K562 (cell line): Measurements from ENCODE around the gene MTTP. TPM values are rescaled to one million over a fixed set of nuclear protein-coding genes. Genes with fewer than 3 reads are reported as not detected.

Experiments
- ATAC-seq: fragments of 200-7000 bp; cut with Tn5 transposase; 3 replicates; pipeline ENCODE4 v1.9.1; 2020; ENCODE audit warnings: moderate library complexity
- BruUV-seq: library from RNA; stranded (reverse); fragments of 400-500 nt; replicated peaks from 2 replicates; lab custom pipeline; 2021; lab: Mats Ljungman, UMichigan
- CTCF ChIA-PET: fragments of 300-600 bp; formaldehyde crosslinking; extraction: SDS; loops from one replicate; lab custom pipeline; 2021; ENCODE audit warnings: low intra/inter-chr PET ratio; lab: Yijun Ruan, JAX
- POLR2A ChIA-PET: fragments of 300-600, 350-650 bp; sonication (Branson Sonifier 250); formaldehyde crosslinking; extraction: SDS; loops from one replicate; lab custom pipeline; 2021; ENCODE audit warnings: antibody characterized with exemption, inconsistent platforms; lab: Yijun Ruan, JAX
- DNase-seq, 4 experiments: peaks; one replicate each; pipeline versions ENCODE4 v3.0.0 to v3.0.0-alpha.2; 2011 to 2018; ENCODE audit warnings: low spot score in 3 of 4, mixed read lengths in 3 of 4; ENCODE audit errors: extremely low read depth in 1 of 4
- FAIRE-seq: peaks from 2 replicates; lab custom pipeline; 2011; peaks lifted over from hg19 to GRCh38; lab: Jason Lieb, UNC
- H2AFZ ChIP-seq: 2 replicates; pipeline ENCODE4 v1.6.0; 2011; ENCODE audit warnings: low read depth, low read length, control low read depth, inconsistent platforms
- H3K27ac ChIP-seq: fragments of 200-600 bp; 3 replicates; pipeline ENCODE4 v1.8.0; 2011; ENCODE audit warnings: low read depth, mild to moderate bottlenecking, control low read depth, inconsistent platforms, low read length, moderate library complexity, mixed read lengths; ENCODE audit errors: extremely low read depth
- H3K27me3 ChIP-seq, 2 experiments: fragments of 300-600 bp in 1 of 2; 2 replicates in 1 of 2; 3 replicates in 1 of 2; pipeline versions ENCODE4 v1.6.0 to v1.8.0; 2011; ENCODE audit warnings: inconsistent platforms in 2 of 2, low read length in 2 of 2, mild to moderate bottlenecking in 1 of 2, mixed read lengths in 1 of 2, moderate library complexity in 1 of 2; ENCODE audit not compliant: control insufficient read depth in 2 of 2, insufficient read depth in 2 of 2
- H3K36me3 ChIP-seq: fragments of 300-600 bp; 3 replicates; pipeline ENCODE4 v1.8.0; 2011; ENCODE audit warnings: mild to moderate bottlenecking, low read length, inconsistent platforms; ENCODE audit not compliant: control insufficient read depth, insufficient read depth
- H3K4me1 ChIP-seq, 2 experiments: fragments of 200-600 bp in 1 of 2; replicated peaks in 1 of 2; 2 replicates in 1 of 2; 3 replicates in 1 of 2; pipeline versions ENCODE4 v1.5.1 to v1.8.0; 2011; ENCODE audit warnings: inconsistent platforms in 2 of 2, low read length in 2 of 2, mild to moderate bottlenecking in 1 of 2, mixed read lengths in 1 of 2, moderate library complexity in 1 of 2; ENCODE audit not compliant: control insufficient read depth in 2 of 2, insufficient read depth in 2 of 2
- H3K4me2 ChIP-seq: 2 replicates; pipeline ENCODE4 v1.6.1; 2011; ENCODE audit warnings: low read length, control low read depth, inconsistent platforms, mixed read lengths; ENCODE audit not compliant: insufficient read depth
- H3K4me3 ChIP-seq: fragments of 200-600 bp; sonication (generic), shearing (Covaris generic); 2 replicates; pipeline ENCODE4 v1.5.1; 2016; ENCODE audit warnings: control low read depth, inconsistent platforms
- H3K79me2 ChIP-seq: fragments of 200-600 bp; 3 replicates; pipeline ENCODE4 v1.8.0; 2011; ENCODE audit warnings: low read length, inconsistent platforms; ENCODE audit not compliant: control insufficient read depth, insufficient read depth
- H3K9ac ChIP-seq, 2 experiments: 2 replicates each; pipeline versions ENCODE4 v1.6.0 to v1.6.1; 2011; ENCODE audit warnings: low read depth in 2 of 2, low read length in 2 of 2, control low read depth in 1 of 2, inconsistent platforms in 1 of 2, mild to moderate bottlenecking in 1 of 2, mixed read lengths in 1 of 2; ENCODE audit not compliant: insufficient read depth in 1 of 2
- H3K9me1 ChIP-seq: one replicate; pipeline ENCODE4 v1.6.0; 2011; ENCODE audit warnings: inconsistent platforms, mild to moderate bottlenecking, low read length, moderate library complexity; ENCODE audit not compliant: control insufficient read depth, insufficient read depth
- H3K9me3 ChIP-seq: replicated peaks from 2 replicates; pipeline ENCODE4 v1.5.1; 2011; ENCODE audit warnings: low read depth, low read length, inconsistent platforms; ENCODE audit not compliant: control insufficient read depth, insufficient read depth
- H4K20me1 ChIP-seq: replicated peaks from 2 replicates; pipeline ENCODE4 v1.6.1; 2011; ENCODE audit warnings: low read length, inconsistent platforms, mixed read lengths; ENCODE audit not compliant: control insufficient read depth, insufficient read depth
- CEBPZ ChIP-seq: fragments of 150-350 bp; IDR thresholded peaks from 2 replicates; pipeline ENCODE4 v1.6.1; 2014; ENCODE audit warnings: low read depth, mild to moderate bottlenecking, low read length, borderline replicate concordance
- CXXC5 ChIP-seq: fragments of 250-450 bp; sonication (Bioruptor Pico); IDR thresholded peaks from 2 replicates; pipeline ENCODE4 v1.8.0; 2022; ENCODE audit warnings: inconsistent platforms, mild to moderate bottlenecking, moderate library complexity
- JUNB ChIP-seq: fragments of 450-650 bp; formaldehyde crosslinking; conservative IDR thresholded peaks from 2 replicates; pipeline ENCODE4 v1.4.0; 2020; ENCODE audit warnings: mild to moderate bottlenecking
- LCOR ChIP-seq: sonication (generic); formaldehyde crosslinking; IDR thresholded peaks from 2 replicates; pipeline ENCODE4 v1.8.0; 2022; ENCODE audit warnings: mild to moderate bottlenecking, missing genetic modification reagents
- NCOA2 ChIP-seq, 2 experiments: fragments of 450-650 bp; IDR thresholded peaks; 2 replicates each; pipeline ENCODE4 v1.6.1; 2018; ENCODE audit warnings: mild to moderate bottlenecking in 2 of 2, moderate library complexity in 1 of 2; ENCODE audit not compliant: partially characterized antibody in 2 of 2
- NFRKB ChIP-seq: fragments of 450-650 bp; IDR thresholded peaks from 2 replicates; pipeline ENCODE4 v1.6.1; 2016; ENCODE audit warnings: low read depth
- PHF20 ChIP-seq: fragments of 450-650 bp; IDR thresholded peaks from 2 replicates; pipeline ENCODE4 v1.6.1; 2018; ENCODE audit not compliant: partially characterized antibody
- POLR2AphosphoS5 ChIP-seq: IDR thresholded peaks from 2 replicates; pipeline ENCODE4 v1.6.1; 2011; ENCODE audit warnings: mild to moderate bottlenecking, low read depth, low read length, moderate library complexity; ENCODE audit not compliant: control insufficient read depth, insufficient read depth
- PTBP1 ChIP-seq: fragments of 200-400 bp; formaldehyde crosslinking; IDR thresholded peaks from 2 replicates; pipeline ENCODE4 v1.6.1; 2017; ENCODE audit warnings: low read depth, low read length
- RBFOX2 ChIP-seq: fragments of 200-400 bp; formaldehyde crosslinking; IDR thresholded peaks from 2 replicates; pipeline ENCODE4 v1.6.1; 2017; ENCODE audit warnings: low read depth, mild to moderate bottlenecking, low read length, moderate library complexity
- XRCC5 ChIP-seq: fragments of 200-400 bp; formaldehyde crosslinking; IDR thresholded peaks from 2 replicates; pipeline ENCODE4 v1.6.1; 2017; ENCODE audit warnings: low read depth, mild to moderate bottlenecking, low read length
- WGBS: fragments of 100-300 bp; shearing (Covaris generic); methylation state at CpG from one replicate; pipeline ENCODE4 v1.1.6; 2016; ENCODE audit warnings: low coverage, mixed read lengths; ENCODE audit not compliant: insufficient coverage; ENCODE audit errors: missing lambda C conversion rate; 5-methylcytosine and 5-hydroxymethylcytosine counted together
- in situ Hi-C: fragments of 300-500 bp; cut with MboI; formaldehyde crosslinking; loops from 4 replicates; pipeline ENCODE4 v1.15.0; 2018; ENCODE audit warnings: inconsistent platforms, mixed read lengths
- intact Hi-C: fragments of 100-400 bp; cut with micrococcal nuclease; formaldehyde crosslinking; loops from 2 replicates; pipeline ENCODE4 v1.14.2; 2022
- polyA plus RNA-seq, 8 experiments: library from polyadenylated mRNA; depleted of rRNA in 4 of 8; stranded (reverse) in 5 of 8; unstranded in 3 of 8; fragments of >200 nt; fragmentation: Nextera tagmentation in 2 of 8; fragmentation: Illumina TruSeq in 1 of 8; extraction: Ambion mirVana in 2 of 8; extraction: Trizol in 1 of 8; gene quantifications; 2 replicates each; pipeline versions ENCODE4 v1.2.1 to v1.2.3, GENCODE V29; 2011 to 2014; ENCODE audit warnings: inconsistent platforms in 1 of 8, missing spikeins in 1 of 8
- total RNA-seq, 7 experiments: library from RNA; depleted of rRNA in 6 of 7; stranded (reverse); fragments of >200 nt in 6 of 7; fragmentation: Illumina TruSeq in 2 of 7; extraction: Trizol in 2 of 7; gene quantifications; 2 replicates each; pipeline versions ENCODE4 v1.2.1 to v1.2.3, GENCODE V29; 2011 to 2021; ENCODE audit warnings: low replicate concordance in 1 of 7
- TF ChIP-seq, protein P1 (sequence below): fragments of 450-650 bp; formaldehyde crosslinking; IDR thresholded peaks from 2 replicates; pipeline ENCODE4 v1.4.0; 2020; ENCODE audit warnings: mild to moderate bottlenecking
- TF ChIP-seq, protein P2 (sequence below): sonication (generic); formaldehyde crosslinking; IDR thresholded peaks from 2 replicates; pipeline ENCODE4 v1.8.0; 2022; ENCODE audit warnings: mild to moderate bottlenecking, missing genetic modification reagents, borderline replicate concordance

MTTP gene
- total and polyA plus RNA-seq, 9 of the 15 experiments (the other 6 are each of a cell fraction or from before 2014, with no cell fraction given), result 0.01 to 0.29 (median 0.04) TPM; not detected in 2

- TF ChIP-seq JUNB, result no peak
- TF ChIP-seq PHF20, result no peak
Measured at GRCh38 chr4:99637174-99637573, 62.5 kb downstream of the MTTP start (continued).

DNA sequence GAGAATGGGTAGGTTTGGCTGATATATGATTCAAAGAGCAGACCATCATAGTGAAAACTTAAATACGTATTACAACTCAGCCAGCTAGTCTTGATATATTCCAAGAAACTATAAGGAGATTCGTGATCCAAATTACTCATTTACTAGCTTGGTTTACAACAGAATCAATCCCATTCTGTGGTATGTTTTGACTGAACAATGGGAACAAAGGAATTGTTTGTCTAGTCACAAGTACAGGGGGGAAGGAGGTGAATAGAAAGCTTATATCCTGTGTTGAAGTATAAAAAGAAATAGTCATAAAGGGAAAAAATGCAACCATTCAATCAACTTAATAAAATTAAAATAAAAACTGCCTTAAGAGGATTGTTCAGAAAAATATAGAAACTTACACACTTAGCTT lies 66.1 kb downstream of the MTTP start:
- ChIA-PET CTCF (no interaction called here), POLR2A (interaction anchor here (0.6 kb wide), 1 partner anchor 1695 kb away, joined by 3 read pairs; no protein-coding TSS in a partner anchor)
- Histone ChIP-seq H3K9me3 (no peaks in the 10 kb centered on the region), H3K27me3 (peaks cover 0 to 7% of the 10 kb centered on the region in 2 experiments; a peak in 3 of 5 replicates), H3K9me1 (no peaks in the 10 kb centered on the region), H3K4me3 (no peak overlapping the region), H3K27ac (no peak overlapping the region), H3K4me1 (no peaks in the 10 kb centered on the region), H2AFZ (no peak overlapping the region), H3K36me3 (no peaks in the 10 kb centered on the region), H3K79me2 (no peaks in the 10 kb centered on the region), H3K4me2 (no peak overlapping the region), H3K9ac (no peak overlapping the region), H4K20me1 (no peaks in the 10 kb centered on the region)
- in situ Hi-C loops (no loop called here), intact Hi-C loops (no loop called here)
- no peak for DNase-seq
- WGBS, result 0% methylated on average over 2 of the region's 2 CpGs
- ATAC-seq, result no peak
- BruUV-seq, result no TSS peak
- no peak for FAIRE-seq
- no peak for TF ChIP-seq PTBP1
- TF ChIP-seq XRCC5, result no peak
- TF ChIP-seq CEBPZ, result no peak
- TF ChIP-seq NCOA2 (IDR thresholded peaks at IDR 0.05; ENCODE audit: partially characterized antibody in 2 of 2), result no peak
- no peak for TF ChIP-seq NFRKB
- TF ChIP-seq CXXC5 (CRISPR knock-in tag), result no peak
- TF ChIP-seq, protein P1, sequence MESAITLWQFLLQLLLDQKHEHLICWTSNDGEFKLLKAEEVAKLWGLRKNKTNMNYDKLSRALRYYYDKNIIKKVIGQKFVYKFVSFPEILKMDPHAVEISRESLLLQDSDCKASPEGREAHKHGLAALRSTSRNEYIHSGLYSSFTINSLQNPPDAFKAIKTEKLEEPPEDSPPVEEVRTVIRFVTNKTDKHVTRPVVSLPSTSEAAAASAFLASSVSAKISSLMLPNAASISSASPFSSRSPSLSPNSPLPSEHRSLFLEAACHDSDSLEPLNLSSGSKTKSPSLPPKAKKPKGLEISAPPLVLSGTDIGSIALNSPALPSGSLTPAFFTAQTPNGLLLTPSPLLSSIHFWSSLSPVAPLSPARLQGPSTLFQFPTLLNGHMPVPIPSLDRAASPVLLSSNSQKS (CRISPR knock-in tag), result no peak
- TF ChIP-seq RBFOX2, result no peak
- no peak for TF ChIP-seq LCOR (CRISPR knock-in tag)
- TF ChIP-seq, protein P2, sequence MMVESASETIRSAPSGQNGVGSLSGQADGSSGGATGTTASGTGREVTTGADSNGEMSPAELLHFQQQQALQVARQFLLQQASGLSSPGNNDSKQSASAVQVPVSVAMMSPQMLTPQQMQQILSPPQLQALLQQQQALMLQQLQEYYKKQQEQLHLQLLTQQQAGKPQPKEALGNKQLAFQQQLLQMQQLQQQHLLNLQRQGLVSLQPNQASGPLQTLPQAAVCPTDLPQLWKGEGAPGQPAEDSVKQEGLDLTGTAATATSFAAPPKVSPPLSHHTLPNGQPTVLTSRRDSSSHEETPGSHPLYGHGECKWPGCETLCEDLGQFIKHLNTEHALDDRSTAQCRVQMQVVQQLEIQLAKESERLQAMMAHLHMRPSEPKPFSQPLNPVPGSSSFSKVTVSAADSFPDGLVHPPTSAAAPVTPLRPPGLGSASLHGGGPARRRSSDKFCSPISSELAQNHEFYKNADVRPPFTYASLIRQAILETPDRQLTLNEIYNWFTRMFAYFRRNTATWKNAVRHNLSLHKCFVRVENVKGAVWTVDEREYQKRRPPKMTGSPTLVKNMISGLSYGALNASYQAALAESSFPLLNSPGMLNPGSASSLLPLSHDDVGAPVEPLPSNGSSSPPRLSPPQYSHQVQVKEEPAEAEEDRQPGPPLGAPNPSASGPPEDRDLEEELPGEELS (CRISPR knock-in tag), result no peak
- no peak for TF ChIP-seq POLR2AphosphoS5
